T-helper 1 cell (primary cell): Measurements from ENCODE around the gene TAF1B.

ENCODE experiments used
- DNase-seq, 5 donors: peaks; one replicate each; pipeline ENCODE4 v3.0.0-alpha.2; 2012 to 2020

The TAF1B gene

GRCh38 chr2:9968553-9969497 is 125.6 kb downstream of the TAF1B start:
- DNase-seq: no peak

- DNase-seq: no peak
Observed at GRCh38 chr2:9970200-9971044, 127.1 kb downstream of the TAF1B start.

GRCh38 chr2:9971105-9971818 is 128.0 kb downstream of the TAF1B start:
- no peak for DNase-seq

DNA sequence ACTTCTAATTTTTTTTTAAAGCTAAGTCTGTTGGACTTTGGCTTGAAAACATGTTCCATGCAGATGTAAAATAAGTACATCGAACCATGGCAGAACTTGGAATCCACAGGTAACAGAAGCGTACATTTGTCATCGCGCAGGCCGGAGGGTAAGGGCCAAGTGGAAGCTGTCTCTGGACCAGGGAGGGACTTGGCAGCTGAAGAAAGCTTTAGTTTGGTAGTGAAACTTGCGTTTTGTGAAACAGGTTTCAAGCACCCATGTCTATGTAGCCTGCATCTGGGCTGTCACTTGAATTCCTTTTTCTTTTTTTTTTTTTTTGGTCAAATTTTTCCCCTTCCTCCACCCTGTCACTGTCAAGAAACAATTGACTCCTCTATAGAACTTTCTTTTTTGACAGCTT is 128.6 kb downstream of the TAF1B start:
- DNase-seq: no peak

GRCh38 chr2:9972621-9973479 is 129.6 kb downstream of the TAF1B start:
- no peak for DNase-seq

GRCh38 chr2:9973690-9974089 is 130.4 kb downstream of the TAF1B start:
- no peak for DNase-seq

GRCh38 chr2:9974343-9974742 is 131.1 kb downstream of the TAF1B start:
- no peak for DNase-seq

- no peak for DNase-seq
Observed at GRCh38 chr2:9975328-9975727, 132.1 kb downstream of the TAF1B start.

GRCh38 chr2:9975805-9976447 is 132.7 kb downstream of the TAF1B start:
- peak in 1 of 5 donors; percentile 36 for DNase-seq

- DNase-seq: no peak
Observed at GRCh38 chr2:9979977-9980376, 136.7 kb downstream of the TAF1B start.

- DNase-seq: no peak
Observed at GRCh38 chr2:9980520-9980919, 137.2 kb downstream of the TAF1B start.

GRCh38 chr2:9981655-9982054 is 138.4 kb downstream of the TAF1B start:
- DNase-seq: no peak

DNA sequence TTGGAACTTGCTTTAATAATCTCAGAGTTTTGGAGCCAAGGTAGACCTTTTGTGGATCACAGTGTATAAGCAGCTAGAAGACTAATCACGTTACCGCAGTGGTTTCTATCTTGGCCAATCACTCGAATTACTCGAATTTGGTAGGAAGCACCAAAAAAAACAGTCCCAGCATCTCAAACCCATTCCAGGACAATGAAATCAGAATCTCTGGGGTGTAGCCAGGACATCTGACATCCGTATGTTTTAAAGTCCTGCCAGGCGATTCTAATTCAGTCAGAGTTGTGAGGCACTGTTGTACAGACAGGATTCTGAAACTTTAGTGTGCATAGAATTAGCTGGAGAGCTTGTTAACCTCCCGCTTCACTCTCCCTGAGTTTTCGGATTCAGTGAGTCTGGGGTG is 139.0 kb downstream of the TAF1B start:
- DNase-seq: no peak

DNA sequence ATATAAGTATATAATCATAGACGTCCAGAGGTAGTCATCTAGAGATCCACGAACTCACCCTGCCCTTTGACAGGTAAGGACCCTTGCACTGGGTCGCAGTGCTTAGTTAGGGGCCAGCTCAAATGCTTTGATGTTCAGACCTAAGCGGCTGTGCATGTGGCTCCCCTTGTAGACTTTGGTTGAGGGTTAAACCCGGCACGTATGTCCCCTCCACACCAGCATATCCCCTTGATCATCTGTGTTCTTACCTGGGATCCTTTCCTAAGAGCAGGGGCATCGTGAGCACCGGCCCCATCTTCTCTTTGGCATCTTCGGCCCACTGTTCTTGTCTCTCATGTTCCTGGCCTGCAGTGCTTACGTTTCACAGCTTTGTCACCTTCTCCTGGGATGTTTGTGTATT is 139.6 kb downstream of the TAF1B start:
- no peak for DNase-seq

DNA sequence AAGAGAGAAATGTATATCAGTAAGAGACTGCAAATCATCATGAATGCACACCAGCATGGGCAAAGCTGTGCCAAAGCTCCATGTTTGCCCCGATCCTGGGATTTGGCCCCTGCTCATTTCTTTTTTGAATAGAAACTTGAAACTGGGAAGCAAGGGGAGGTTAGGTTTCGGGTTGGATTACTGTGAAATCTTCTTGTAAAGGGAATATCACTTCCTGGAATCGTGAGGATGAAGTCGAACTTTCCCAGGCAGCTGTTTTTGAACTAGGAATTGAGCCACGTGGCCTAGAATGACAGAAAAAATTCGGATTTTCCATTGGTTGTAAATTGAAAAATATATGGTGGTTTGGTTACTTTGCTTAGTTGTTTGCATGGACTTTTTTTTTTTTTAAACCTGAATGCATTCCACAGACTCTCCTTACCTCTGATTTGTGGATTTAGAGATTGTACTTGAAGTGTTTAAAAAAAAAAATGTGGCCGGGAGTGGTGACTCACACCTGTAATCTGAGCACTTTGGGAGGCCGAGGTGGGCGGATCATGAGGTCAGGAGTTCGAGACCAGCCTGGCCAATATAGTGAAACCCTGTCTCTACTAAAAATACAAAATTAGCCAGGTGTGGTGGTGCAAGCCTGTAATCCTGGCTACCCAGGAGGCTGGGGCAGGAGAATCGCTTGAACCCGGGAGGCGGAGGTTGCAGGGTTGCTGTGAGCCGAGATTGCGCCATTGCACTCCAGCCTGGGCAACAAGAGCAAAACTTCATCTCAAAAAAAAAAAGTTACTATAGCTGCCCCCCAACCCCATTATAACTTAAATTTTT is 140.3 kb downstream of the TAF1B start:
- DNase-seq: no peak
